ENCODE data around the gene ANAPC2. TPM values are rescaled to one million over a fixed set of nuclear protein-coding genes. Genes with fewer than 3 reads are reported as not detected.

Gene ANAPC2
- polyA plus RNA-seq, 2 of the 4 experiments (the other 2 are of a cell fraction) = 17.5 to 40.7 TPM

DNA sequence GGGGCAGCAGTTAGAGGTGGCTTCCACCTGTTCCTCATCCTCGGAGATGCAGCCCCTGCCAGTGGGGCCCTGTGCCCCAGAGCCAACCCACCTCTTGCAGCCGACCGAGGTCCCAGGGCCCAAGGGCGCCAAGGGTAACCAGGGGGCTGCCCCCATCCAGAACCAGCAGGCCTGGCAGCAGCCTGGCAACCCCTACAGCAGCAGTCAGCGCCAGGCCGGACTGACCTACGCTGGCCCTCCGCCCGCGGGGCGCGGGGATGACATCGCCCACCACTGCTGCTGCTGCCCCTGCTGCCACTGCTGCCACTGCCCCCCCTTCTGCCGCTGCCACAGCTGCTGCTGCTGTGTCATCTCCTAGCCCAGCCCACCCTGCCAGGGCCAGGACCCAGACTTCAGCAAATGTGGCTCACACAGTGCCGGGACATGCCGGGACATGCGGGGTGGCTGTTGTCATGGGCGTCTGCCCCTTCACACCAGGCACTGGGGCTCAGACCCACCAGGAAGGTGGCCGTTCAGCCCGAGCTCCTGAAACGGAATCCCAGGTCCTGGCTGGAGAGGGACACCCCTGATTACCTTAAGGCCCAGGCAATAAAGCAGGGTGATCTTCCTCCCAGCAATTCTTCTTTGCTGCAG is 37.5 kb upstream of the ANAPC2 start:
- DNase-seq (ENCODE audit: low read depth in 1 of 2, low spot score in 1 of 2) = no peak
- ChIA-PET CTCF (interaction anchor here (1.0 to 10.1 kb wide), 24 partner anchors 9 to 299 kb away, joined by 3 to 113 read pairs (median 8); partner anchors contain the start of genes ANAPC2, LRRC26, MAN1B1 and NDOR1), POLR2A (interaction anchor here (0.6 to 3.5 kb wide), 4 partner anchors 15 to 65 kb away, joined by 3 to 27 read pairs (median 18); partner anchors contain the start of genes ANAPC2, SSNA1, TPRN and TUBB4B)
- TF ChIP-seq, protein P1, sequence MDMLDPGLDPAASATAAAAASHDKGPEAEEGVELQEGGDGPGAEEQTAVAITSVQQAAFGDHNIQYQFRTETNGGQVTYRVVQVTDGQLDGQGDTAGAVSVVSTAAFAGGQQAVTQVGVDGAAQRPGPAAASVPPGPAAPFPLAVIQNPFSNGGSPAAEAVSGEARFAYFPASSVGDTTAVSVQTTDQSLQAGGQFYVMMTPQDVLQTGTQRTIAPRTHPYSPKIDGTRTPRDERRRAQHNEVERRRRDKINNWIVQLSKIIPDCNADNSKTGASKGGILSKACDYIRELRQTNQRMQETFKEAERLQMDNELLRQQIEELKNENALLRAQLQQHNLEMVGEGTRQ (IDR thresholded peaks at IDR 0.05) = no peak
- TF ChIP-seq, protein P2, sequence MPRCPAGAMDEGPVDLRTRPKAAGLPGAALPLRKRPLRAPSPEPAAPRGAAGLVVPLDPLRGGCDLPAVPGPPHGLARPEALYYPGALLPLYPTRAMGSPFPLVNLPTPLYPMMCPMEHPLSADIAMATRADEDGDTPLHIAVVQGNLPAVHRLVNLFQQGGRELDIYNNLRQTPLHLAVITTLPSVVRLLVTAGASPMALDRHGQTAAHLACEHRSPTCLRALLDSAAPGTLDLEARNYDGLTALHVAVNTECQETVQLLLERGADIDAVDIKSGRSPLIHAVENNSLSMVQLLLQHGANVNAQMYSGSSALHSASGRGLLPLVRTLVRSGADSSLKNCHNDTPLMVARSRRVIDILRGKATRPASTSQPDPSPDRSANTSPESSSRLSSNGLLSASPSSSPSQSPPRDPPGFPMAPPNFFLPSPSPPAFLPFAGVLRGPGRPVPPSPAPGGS (IDR thresholded peaks at IDR 0.05) = no peak
- TF ChIP-seq GATA3 (IDR thresholded peaks at IDR 0.05; ENCODE audit: borderline replicate concordance) (no peak), NFE2L2 (conservative IDR thresholded peaks at IDR 0.05; ENCODE audit: low read length) (no peak)
- TF ChIP-seq, protein P3, sequence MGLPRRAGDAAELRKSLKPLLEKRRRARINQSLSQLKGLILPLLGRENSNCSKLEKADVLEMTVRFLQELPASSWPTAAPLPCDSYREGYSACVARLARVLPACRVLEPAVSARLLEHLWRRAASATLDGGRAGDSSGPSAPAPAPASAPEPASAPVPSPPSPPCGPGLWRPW (IDR thresholded peaks at IDR 0.05) = no peak
- no peak overlapping the region for H3K4me3 ChIP-seq
- H3K4me2 ChIP-seq = no peak overlapping the region
- no peaks in the 10 kb centered on the region for H3K9me3 ChIP-seq
- peak overlapping the region; percentile 63 to 89; a peak in 5 of 6 replicates for H3K27ac ChIP-seq
- 100% methylated on average over 6 of the region's 21 CpGs for WGBS (ENCODE audit: missing lambda C conversion rate)
- peaks cover 69% of the 10 kb centered on the region for H3K4me1 ChIP-seq
- no peak for FAIRE-seq
- ATAC-seq = no peak

DNA sequence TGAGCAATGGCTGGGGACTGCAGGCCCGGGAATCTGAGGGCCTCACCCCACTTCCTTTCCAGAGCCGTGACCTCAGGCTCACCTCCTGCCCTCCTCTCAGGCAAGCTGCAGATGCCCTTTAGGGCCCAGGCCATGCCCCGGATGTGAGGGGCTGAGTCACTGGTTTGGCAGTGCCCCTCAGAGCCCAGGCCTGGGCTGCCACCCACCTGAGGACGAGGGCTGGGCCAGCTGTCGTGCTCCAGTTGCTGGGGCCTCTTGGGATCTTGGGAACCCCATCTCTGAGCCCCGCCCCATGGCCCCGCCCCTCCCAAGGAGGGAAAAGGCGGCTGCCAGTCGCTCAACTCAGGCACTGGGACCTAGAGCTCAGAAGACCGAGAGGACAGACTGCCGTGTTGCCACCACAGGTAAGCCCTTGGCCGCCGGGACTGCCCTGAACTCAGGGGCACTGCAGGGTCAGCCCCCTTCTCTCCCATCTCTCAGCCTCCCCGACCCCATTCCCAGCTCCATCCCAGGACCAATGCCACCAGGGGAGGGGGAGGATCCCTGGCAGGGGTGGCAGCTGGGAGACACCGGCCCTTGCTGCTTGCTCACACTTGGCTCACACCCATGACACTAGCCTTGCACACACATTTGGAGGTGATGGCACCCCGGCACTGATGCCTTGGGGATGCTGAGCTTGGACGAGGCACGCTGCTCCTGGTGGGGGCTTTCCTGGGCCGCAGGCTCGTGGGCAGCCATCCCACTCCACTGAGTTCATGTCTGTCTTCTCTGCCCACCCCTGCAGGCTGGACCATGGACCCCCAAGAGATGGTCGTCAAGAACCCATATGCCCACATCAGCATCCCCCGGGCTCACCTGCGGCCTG is 36.7 kb upstream of the ANAPC2 start, which contains the start of gene CYSRT1:
TSS of gene CYSRT1 (plus strand) at position 345 of the 865 bp plus-strand sequence. CDS start at position 793, 448 bp downstream.
- 69% methylated on average over 9 of the region's 23 CpGs for WGBS (ENCODE audit: missing lambda C conversion rate)
- CTCF ChIA-PET = interaction anchor here (0.7 to 10.1 kb wide), 15 partner anchors 10 to 196 kb away, joined by 3 to 113 read pairs (median 5); partner anchors contain the start of genes ANAPC2, SSNA1, TPRN and TUBB4B
- H3K27ac ChIP-seq = peak within 1 kb of the TSS; percentile 89 to 93

More for the DNA sequence above, 36.7 kb upstream of the ANAPC2 start, which contains the start of gene CYSRT1:
- ATAC-seq (no peak), FAIRE-seq (no peak), DNase-seq (ENCODE audit: low read depth in 1 of 2, low spot score in 1 of 2) (no peak)
- H3K4me3 ChIP-seq = peak within 1 kb of the TSS; percentile 72
- peaks cover 61% of the 10 kb centered on the region for H3K4me1 ChIP-seq
- TF ChIP-seq NPAS2 (CRISPR knock-in tag; IDR thresholded peaks at IDR 0.05; ENCODE audit: borderline replicate concordance) (no peak), ESRRA (IDR thresholded peaks at IDR 0.05; ENCODE audit: borderline replicate concordance, low read length) (no peak), NFE2L2 (conservative IDR thresholded peaks at IDR 0.05; ENCODE audit: low read length) (no peak), HOXA7 (CRISPR knock-in tag; IDR thresholded peaks at IDR 0.05) (no peak), E2F6 (IDR thresholded peaks at IDR 0.05; ENCODE audit: borderline replicate concordance, low read depth) (no peak), RNF2 (IDR thresholded peaks at IDR 0.05; ENCODE audit: borderline replicate concordance, low read depth) (no peak), KDM5A (IDR thresholded peaks at IDR 0.05) (no peak), TFCP2L1 (CRISPR knock-in tag; IDR thresholded peaks at IDR 0.05) (no peak), HOXB13 (CRISPR knock-in tag; IDR thresholded peaks at IDR 0.05; ENCODE audit: low read depth) (no peak), HEYL (CRISPR knock-in tag; IDR thresholded peaks at IDR 0.05) (no peak), HOXB5 (CRISPR knock-in tag; IDR thresholded peaks at IDR 0.05) (no peak), JUNB (IDR thresholded peaks at IDR 0.05) (no peak), SMC3 (IDR thresholded peaks at IDR 0.05) (no peak), CTCF (IDR thresholded peaks at IDR 0.05) (no peak), PHF8 (IDR thresholded peaks at IDR 0.05; ENCODE audit: borderline replicate concordance, low read depth) (no peak), CHD2 (IDR thresholded peaks at IDR 0.05; ENCODE audit: low read length, partially characterized antibody) (no peak)
- TF ChIP-seq, protein P3 (IDR thresholded peaks at IDR 0.05) = no peak
- TF ChIP-seq, protein P4, sequence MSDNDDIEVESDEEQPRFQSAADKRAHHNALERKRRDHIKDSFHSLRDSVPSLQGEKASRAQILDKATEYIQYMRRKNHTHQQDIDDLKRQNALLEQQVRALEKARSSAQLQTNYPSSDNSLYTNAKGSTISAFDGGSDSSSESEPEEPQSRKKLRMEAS (IDR thresholded peaks at IDR 0.05) = no peak
- H3K9me3 ChIP-seq = no peaks in the 10 kb centered on the region
- peak within 1 kb of the TSS; percentile 98 for H3K4me2 ChIP-seq
- POLR2A ChIA-PET = interaction anchor here (0.5 to 3.5 kb wide), 4 partner anchors 15 to 74 kb away, joined by 3 to 27 read pairs (median 24); partner anchors contain the start of genes ANAPC2, SSNA1, TPRN and TUBB4B
